ENCODE results near the gene MLLT3.
A peak's percentile ranks its signal among the peaks of the same experiment; 100 is the strongest.

Gene MLLT3

GRCh38 chr9:20384642-20385041 is 237.7 kb downstream of the MLLT3 start:
- no peak for TF ChIP-seq CTCF (conservative IDR thresholded peaks at IDR 0.05; ENCODE audit: low read length)
- no peak for DNase-seq (ENCODE audit: low read depth)
- H3K4me3 ChIP-seq (ENCODE audit: low read length) = no peak overlapping the region

DNA sequence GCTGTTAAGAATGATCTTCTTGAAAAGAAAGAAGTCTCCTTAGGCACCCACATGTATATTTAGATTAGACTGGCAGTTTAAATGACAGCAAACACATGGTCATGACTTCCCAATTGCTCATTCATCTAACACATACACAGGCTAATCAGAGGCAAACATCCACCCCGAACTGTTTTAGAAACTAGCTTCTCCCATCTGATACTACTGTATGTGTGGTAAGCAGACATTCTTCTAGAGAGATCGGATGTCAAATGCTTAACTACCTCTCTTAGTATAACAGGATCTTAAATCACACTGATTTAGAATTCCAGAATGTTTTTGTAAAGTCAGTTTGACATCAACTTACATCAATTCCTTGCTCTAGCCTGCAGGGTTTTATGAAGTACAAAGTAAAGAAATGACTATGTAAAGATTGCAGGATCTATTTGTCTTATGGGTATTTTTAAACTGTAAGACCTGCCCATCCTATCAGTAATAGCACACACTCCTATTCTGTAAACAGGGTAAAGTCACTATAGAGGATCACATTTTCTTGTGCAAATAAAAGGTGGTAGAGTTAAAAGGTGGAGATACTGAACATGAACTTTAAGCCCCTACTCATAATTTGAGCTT is 239.7 kb downstream of the MLLT3 start:
- DNase-seq (ENCODE audit: low read depth) = peak; percentile 6
- no peak for TF ChIP-seq CTCF (conservative IDR thresholded peaks at IDR 0.05; ENCODE audit: low read length)

GRCh38 chr9:20380546-20380945 is 241.8 kb downstream of the MLLT3 start:
- H3K4me3 ChIP-seq (ENCODE audit: low read length) = no peak overlapping the region
- no peak for TF ChIP-seq CTCF (conservative IDR thresholded peaks at IDR 0.05; ENCODE audit: low read length)
- DNase-seq (ENCODE audit: low read depth) = no peak

More for the DNA sequence above, 239.7 kb downstream of the MLLT3 start:
- no peak overlapping the region for H3K4me3 ChIP-seq (ENCODE audit: low read length)

- no peak for DNase-seq (ENCODE audit: low read depth)
- no peak overlapping the region for H3K4me3 ChIP-seq (ENCODE audit: low read length)
- no peak for TF ChIP-seq CTCF (conservative IDR thresholded peaks at IDR 0.05; ENCODE audit: low read length)
Observed at GRCh38 chr9:20379804-20380225, 242.5 kb downstream of the MLLT3 start.

DNA sequence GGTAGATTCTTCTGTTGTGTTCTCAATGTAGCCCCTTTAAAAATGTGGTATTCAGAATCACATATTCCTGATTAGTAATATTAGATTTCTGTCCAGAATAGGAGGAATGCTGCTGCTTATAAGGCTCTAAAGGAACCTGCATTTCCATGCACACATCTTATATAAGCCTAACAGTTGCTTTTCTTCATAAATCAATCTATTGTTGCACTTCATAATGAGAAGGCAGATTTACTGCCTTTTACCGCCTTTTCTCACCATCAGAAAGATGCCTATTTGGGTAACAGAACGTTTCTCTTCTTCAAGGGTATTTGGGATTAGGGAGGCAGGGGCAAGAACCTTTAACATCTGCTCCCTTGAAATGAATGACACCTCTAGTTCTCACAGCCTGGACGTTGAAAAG is 243.4 kb downstream of the MLLT3 start:
- no peak for DNase-seq (ENCODE audit: low read depth)
- H3K4me3 ChIP-seq (ENCODE audit: low read length) = no peak overlapping the region
- TF ChIP-seq CTCF (conservative IDR thresholded peaks at IDR 0.05; ENCODE audit: low read length) = no peak

- no peak for DNase-seq (ENCODE audit: low read depth)
- no peak for TF ChIP-seq CTCF (conservative IDR thresholded peaks at IDR 0.05; ENCODE audit: low read length)
- H3K4me3 ChIP-seq (ENCODE audit: low read length) = no peak overlapping the region
Observed at GRCh38 chr9:20377790-20378189, 244.5 kb downstream of the MLLT3 start.

GRCh38 chr9:20376731-20377375 is 245.4 kb downstream of the MLLT3 start:
- no peak for TF ChIP-seq CTCF (conservative IDR thresholded peaks at IDR 0.05; ENCODE audit: low read length)
- H3K4me3 ChIP-seq (ENCODE audit: low read length) = no peak overlapping the region
- DNase-seq (ENCODE audit: low read depth) = no peak
